Renal cortical epithelial cell (primary cell): ENCODE measurements around the gene G6PC3. TPM values are rescaled to one million over a fixed set of nuclear protein-coding genes. Genes with fewer than 3 reads are reported as not detected.
A peak's percentile ranks its signal among the peaks of the same experiment; 100 is the strongest.
"Not testable (repeated sequence)": the region's sequence is repeated elsewhere in the genome, so short reads cannot be mapped to it uniquely, and the experiment has no call there.

ENCODE experiments used
- DNase-seq: peaks from one replicate; pipeline ENCODE4 v3.0.0-alpha.2; 2011; ENCODE audit warnings: low read depth
- total RNA-seq: library from RNA; depleted of rRNA; stranded (reverse); fragments of >200 nt; gene quantifications from 2 replicates; pipeline ENCODE4 v1.2.3, GENCODE V29; 2014

The G6PC3 gene
- total RNA-seq, 1 donor from 2014 or later: 54.2 TPM

DNA sequence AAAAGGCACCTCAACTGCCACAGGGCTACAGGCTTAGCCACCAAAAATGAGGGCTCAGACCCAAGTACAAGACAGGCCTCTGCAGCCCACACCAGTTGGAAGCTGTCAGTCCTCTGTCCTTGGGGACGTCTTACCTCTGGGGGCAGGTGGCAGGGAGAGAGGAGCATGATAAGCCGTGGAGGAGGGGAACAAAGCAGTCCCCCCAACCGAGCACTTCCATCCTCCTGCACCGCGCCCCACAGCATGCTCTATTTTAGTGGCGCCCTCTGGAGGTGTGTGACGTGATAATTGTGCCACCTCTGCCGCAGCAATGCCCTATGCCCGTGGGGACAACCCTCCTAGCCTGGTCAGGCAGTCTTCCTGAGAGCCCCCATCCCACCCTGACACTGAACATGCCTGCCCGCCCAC, 13.6 kb downstream of the G6PC3 start:
- no peak for DNase-seq

DNA sequence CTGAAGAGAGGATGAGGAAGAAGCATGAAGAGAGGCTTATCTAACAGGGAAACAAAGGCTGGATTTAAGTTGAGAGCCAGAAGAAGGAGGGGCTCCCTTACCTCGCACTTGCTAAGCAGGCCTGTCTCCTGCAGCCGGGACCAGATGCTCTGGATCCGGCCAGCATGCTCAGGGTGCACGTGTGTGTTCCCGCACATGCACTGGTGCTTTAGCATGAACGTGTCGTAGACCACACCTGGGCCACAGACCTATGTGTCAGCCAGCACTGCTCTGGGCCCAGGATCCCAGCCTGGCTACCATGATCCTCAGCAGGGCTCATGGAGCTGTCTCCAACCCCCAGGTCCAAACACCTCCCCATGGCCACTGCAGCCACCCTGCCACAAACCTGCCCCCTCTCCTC, 14.4 kb downstream of the G6PC3 start:
- no peak for DNase-seq

DNA sequence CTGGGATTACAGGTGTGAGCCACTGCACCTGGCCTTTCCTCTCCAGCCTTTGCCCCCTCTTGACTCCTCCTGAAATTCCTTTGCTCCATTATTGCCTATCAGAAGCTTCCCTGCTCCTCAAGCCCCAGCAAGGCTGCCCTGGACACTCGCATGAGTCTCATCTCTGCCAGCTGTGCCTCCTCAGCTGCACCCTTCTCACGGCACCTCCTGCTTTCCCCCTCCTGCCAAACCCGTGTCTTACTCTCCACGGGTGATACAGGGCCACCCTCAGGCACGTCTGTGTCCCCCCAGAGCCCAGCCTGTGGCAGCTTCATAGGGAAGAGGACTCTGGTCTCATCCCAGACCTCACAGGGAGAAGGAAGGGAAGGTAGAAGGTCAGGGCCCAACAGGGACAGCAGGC, 15.4 kb downstream of the G6PC3 start:
- DNase-seq: no peak

DNA sequence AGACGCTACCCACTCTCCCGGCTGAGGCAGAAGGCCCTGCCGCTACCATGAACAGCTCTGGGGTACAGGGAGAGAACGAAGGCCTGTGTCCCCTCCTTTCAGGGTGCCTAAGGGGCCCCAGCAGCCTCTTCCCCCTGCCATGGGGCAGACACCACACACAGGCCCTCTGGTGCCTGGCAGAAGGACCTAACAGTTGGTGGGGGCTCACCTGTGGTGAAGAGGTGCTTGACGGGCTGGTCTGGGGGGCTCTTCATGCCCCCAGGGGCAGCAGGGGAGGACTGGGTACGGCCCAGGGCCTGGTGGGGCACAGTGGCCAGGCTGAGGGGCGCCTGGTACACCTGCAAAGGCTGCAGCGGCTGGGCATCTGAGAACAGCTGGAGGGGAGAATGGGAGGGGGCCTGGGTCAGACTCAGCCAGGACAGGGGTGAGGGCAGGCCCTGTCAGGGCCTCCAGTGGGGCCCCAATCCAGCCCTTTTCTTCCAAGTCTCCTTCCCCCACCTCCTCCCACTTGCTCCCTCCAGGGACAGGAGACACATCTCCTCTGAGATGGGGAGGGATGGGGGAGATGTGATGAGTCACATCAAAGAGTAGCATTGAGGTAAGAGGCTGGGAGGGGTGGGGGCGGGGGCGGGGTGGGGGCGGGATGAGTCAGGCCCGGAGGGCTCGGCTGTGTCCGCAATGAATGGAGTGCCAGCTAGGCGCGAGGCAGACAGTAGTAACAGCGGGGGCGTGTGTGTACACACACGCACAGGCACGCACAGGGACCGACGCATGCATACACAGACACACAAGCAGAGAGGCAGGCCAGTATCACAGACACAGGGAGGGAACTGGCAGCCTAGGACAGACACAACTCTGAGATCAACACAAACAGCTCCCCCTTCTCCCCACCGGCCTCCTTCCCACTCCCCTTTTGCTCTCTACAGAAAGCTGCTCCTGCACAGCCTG, 16.1 kb downstream of the G6PC3 start:
- peak; percentile 81 for DNase-seq

DNA sequence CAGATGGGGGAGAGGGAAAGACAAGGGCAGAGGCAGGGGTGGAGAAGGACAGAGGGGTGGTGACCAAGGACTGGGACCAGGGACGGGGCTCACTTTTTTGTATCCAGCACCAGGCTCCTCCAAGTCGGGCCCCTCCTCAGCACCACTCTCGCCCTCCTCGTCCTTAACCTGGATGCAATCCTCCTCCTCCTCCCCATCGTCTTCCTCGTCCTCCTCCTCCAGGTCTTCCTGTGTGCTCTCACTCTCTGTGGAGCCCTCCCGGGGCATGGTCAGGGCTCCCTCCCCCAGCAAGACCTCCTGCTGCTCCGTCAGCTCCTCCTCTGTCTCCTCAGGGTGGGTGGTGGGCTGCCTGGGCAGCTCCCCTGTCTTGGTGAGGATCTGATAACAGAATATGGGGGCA, 16.8 kb downstream of the G6PC3 start:
- no peak for DNase-seq

DNA sequence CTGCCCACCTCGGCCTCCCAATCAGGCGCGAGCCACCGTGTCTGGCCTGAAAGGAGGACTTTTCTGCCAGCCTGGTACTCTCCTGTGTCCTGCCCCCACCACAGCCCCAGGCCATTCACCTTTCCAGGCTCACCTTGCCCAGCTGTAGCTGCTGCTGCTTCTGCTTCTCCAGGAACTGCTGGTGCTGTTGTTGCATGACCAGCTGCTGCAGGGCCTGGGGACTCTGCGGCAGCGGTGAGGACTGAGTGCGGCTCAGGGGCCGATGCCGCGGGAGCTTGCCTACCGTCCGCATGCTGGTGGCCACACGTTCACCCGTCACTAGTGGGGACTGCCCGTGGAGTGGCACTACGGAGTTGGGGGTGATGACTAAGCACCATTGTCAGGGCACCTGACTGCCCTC, 17.7 kb downstream of the G6PC3 start:
- no peak for DNase-seq

DNA sequence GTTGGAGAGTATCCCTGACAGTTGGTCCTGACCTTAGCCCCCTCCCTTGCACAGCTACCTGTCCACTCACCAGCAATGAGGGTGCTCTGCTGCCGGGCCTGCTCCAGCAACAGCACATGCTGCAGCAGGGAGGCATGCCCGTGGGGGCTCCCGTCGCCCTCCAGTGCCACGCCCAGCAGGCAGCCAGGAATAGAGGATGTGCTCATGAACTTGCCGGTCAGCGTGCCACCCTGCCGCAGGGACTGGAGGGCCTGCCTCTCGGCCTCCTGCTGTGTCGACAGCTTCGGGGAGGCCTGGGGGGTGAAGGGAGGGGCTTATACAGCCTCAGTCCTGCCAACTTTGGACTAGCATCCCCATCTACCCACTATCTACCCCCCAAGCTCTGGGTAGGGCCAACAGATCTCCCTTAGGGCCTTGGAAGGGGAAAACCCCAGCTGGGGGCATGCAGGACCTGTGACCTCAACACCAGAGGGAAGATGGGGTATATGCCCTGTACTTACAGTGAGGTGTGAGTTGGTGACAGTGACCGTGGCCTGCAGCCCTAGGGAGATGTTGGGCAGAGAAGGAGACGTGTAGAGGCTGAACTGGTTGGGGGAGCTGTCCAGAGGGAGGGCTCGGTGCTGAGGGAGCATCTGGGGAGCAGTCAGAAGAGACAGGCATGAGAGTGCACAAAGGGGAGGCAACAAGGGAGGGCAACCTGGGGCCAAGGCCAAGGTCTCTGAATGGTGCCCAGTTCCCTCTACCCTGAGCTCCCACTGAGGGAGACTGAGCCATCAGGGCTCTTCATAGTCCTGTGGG, 20.9 kb downstream of the G6PC3 start:
- no peak for DNase-seq

DNA sequence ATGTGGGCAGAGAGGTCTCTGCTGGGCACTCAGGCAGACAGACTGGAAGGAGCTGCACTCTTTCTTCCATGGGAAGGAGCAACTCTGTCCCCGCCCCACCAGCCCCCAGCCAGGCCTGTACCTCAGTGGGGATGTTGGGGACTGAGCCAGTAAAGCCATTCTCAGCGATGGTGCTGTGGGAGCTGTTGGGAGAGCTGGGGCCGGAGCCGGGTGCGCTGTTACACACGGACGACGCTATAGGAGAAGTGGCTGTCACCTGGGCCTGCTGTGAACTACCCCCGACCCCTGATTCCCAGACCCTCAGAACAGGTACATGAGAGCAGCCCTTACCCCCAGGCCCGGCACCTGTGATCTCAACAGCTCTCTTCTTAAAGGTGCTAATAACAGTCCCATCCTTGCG, 21.5 kb downstream of the G6PC3 start:
- no peak for DNase-seq

DNA sequence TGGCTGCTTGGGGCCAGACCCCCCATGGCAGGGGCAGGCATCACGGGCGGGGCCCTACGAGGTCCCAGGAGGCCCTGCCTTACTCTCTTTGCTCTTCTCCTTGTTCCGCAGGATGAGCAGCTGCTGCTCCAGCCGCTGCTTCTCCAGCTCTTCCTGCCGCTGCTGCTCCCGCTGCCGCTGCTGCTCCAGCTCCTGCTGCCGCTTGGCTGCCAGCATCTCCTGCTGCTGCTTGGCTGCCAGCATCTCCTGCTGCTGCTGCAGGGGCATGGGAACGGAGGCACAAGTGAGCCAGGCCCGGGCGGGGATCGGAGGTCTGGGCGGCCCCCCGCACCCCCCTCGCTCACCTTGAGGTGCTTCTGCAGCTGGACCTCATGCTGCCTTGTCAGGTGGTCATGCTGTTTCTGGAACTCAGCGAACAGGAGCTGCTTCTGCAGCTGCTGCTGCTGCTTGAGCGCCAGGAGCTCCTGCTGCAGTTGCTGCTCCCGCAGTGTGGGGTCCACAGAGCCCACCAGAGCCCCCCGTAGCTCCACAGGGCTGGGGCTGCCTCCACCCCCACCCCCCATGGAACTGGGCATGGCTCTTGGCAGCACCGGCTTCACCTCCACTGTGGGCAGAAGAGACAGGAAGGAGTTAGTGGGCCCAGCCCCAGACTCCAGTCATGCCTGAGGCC, 22.8 kb downstream of the G6PC3 start:
- no peak for DNase-seq

DNA sequence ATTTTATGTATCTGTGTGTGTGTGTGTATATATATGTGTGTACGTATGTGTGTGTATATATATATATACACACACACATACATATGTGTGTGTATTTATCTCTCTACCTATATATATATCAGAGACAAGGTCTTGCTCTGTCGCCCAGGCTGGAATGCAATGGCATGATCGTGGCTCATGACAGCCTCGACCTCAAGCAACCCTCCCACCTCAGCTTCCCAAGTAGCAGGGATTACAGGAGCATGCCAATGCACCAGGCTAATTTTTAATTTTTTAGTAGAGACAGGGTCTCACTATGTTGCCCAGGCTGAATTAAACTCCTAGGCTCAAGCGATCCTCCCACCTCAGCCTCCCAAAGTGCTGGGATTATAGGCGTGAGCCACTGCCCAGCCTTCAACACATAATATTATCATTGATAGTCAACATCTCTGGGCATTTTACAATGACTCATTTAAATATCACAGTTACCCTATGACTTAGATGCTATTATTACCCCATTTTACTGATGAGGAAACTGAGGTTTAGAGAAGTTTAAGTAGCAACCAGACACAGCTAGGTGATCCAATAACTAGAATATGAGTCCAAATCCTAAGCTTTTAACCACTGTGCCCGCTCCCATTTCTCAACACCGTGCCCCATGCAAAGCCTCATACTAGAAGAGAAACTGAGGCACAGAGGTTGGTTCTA, 24.3 kb downstream of the G6PC3 start:
- no peak for DNase-seq

DNA sequence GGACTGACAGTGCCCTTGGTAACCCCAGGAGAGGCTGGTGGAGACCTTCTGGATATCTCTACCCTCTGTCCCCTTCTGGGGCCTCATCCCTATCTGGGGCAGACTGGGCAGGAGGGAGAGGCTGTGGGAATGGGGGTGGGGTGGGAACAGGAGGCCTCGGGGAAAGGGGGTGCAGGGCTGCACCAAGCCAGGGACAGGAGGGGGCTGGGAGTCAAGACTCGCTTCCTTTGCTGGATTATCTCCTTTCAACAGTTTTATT, 24.8 kb downstream of the G6PC3 start:
- no peak for DNase-seq

DNA sequence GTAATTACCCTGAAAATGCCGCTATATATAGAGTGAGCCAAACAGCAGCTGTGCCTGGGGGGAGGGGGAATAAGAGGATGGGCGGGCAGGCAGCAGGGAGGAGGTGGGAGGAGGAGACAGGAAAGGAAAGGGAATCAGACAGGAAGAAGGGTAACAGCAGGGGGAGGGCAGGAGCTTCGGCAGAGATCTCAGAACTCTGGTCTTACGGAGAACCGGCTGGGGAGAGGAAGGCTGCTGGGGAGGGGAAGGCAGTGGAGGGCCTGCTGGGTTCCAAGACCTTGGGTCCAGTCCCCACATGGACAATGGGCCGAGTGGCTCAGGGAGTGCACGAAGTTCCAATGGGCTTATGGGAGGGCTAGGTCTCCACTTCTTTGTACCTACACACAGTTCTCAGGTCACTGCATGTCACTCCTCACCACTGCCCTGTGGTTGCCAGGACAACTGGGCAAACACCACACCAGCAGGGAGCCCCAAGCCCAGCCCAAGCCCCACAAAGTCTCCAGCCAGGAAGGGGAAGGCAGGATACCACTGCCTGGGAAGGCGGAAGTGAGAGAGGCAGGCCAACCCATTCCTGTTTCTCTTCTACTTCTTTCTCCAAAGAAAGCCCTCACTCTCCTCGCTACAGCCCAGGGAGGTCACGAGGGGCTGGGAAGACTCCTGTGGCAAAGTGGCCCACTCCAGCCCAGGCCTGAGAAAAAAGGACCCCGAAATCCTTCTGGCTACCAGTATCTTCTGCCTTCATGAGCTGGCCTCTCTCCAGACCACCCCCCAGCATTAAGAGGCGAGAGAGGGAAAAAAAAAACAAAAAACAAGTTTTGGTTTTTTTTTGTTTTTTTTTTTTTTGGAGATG, 25.3 kb downstream of the G6PC3 start:
- peak; percentile 50 for DNase-seq

DNA sequence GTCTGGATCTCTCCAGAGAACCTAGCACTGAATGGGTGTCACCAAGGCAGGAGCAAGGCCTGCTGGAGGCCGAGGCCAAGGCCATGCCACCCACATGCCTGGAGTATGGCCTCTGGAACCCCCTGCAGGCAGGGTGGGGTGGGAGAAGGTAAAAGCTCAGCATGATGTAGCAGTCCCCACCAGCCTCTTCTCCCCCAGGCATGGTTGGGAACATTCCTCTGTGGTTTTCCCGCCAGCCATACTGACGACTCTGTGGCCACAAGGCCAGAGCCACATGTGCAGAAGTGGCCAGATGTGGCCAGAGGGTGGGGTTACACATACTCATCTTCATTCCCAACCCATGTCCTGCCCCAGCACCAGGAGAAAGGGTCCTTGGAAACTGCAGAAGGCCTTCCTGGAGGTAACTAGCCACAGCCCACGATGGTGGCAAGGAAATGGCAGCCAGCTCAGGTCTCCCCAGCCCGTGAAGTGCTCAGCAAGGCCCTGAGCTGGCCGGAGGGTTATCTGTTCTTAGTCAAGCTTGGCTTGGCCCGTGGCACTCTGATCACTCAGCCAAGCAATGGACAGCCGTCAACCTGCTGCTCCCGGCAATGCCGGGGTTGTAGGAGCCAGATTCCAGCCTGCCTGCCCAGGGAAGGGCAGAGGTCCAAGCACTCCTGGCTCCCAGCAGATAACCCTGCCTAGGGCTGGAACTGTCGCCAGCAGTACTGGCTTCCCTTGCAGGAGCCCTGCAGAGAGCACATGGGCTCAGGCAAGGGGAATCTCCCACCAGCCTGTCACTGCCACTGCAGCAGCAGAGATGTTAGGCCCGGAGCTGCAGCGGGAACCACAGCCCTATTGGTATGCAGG, 26.8 kb downstream of the G6PC3 start:
- peak; percentile 34 for DNase-seq

DNA sequence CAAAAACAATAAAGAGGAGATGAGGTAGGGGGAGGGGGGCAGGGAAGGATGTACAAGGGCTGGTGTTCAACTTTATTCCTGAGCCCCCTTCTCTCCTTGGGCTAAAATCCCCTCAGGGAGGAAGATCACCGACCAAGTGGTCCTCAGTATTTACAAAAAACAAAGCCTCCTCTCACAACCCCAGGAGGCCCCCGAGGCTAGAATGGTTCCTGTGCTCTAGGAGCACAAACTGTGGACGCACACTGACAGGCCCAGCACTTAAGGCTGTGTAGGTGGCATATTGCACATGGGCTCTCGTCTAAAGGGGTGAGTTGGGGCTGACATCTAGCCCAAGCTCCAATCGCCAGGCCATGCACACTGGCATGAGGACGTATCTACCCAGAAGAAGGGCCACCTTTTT, 31.3 kb downstream of the G6PC3 start:
- DNase-seq: not testable (repeated sequence)

DNA sequence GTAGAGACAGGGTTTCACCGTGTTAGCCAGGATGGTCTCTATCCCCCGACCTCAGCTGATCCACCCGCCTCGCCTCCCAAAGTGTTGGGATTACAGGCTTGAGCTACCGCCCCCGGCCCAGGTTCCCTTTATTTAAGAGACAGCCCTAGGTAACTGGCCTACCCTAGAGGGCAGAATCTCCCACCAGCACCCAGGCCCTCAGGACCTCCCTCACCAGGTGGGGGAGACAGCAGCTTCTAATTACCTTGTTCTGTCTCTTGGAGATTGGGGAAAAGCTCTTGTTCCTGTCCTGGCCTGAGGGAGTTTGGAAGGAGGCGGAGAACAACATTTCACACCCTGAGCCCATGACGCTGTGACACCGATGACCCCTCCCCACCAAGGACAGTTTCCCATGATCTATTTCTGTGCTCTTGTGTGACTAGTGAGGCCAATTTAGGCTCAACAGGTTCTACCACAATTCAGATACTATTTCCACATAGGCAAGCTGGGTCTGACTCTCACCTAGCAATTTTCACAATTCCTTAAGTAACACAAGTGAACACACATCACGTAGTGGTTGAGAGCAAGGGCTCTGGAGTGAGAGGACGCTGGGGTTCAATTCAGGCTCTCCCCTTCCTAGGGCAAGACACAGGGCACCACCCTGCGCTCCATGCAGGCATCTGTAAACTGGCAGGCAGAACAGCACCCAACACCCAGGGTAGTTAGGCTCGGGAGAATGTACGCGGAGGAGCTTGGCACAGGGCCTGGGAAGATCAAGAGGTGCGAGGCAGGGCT, 32.5 kb downstream of the G6PC3 start:
- no peak for DNase-seq

DNA sequence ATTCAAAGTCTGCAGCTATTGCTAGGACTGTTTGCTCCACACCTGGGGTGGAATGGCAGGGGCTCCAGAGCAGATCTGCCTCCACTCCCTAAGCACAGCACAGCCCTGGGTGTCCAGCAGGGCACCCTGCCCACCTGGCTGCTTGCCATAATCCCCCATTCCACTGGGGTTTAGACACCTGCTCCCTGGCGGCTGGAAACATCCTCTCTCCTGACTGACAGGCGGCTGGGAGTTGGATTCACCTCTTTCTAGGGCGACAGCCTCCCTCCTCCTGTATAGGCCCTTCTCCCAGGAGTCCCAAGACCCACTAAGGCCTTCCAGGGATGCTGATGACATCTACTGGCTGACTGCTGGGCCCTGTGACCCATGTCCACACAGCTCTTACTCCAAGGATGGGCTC, 34.9 kb downstream of the G6PC3 start:
- DNase-seq: no peak

DNA sequence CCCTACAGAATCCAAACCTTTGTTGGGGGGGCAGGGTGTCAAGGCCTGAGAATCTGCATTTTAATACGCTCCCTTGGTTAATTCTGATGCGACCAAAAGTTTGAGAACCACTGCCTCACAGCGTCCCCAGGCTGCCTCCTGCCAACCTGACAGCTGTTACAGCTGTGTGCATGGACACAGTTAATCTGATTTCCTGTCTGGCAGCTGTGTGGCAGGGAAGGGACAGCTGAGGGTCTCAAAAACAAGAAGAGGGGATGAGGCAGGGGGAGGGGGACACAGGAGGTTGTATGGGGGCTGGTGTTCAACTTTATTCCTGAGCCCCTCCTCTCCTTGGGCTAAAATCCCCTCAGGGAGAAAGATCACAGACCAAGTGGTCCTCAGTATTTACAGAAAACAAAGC, 35.4 kb downstream of the G6PC3 start:
- no peak for DNase-seq

DNA sequence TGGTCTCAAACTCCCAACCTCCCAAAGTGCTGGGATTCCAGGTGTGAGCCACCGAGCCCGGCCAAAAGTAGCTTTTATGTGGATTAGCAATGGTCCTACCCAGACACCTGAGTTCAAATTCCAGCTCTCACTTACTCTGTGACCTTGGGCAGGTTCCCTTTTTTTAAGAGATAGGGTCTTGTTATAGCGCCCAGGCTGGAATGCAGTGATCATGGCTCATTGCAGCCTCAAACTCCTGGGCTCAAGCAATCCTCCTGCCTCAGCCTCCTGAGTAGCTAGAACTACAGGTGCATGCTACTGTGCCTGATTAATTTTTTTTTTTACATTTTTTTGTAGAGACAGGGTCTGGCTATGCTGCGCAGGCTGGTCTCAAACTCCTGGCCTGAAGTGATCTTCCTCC, 36.3 kb downstream of the G6PC3 start:
- DNase-seq: no peak
